HepG2 (cell line): ENCODE results near the gene OR6S1. TPM values are rescaled to one million over a fixed set of nuclear protein-coding genes. Genes with fewer than 3 reads are reported as not detected.
A peak's percentile ranks its signal among the peaks of the same experiment; 100 is the strongest.

Experiments used
- ARNT2 ChIP-seq: sonication (generic); formaldehyde crosslinking; IDR thresholded peaks from 2 replicates; pipeline ENCODE4 v1.8.0; 2022; ENCODE audit warnings: mild to moderate bottlenecking, low read depth, missing genetic modification reagents, moderate library complexity
- ATF1 ChIP-seq: IDR thresholded peaks from 2 replicates; pipeline ENCODE4 v1.6.1; 2016; ENCODE audit warnings: mild to moderate bottlenecking, control low read depth
- ATF3 ChIP-seq: sonication (generic); formaldehyde crosslinking; IDR thresholded peaks from 2 replicates; pipeline ENCODE4 v1.4.0; 2020; ENCODE audit warnings: missing genetic modification reagents
- BORCS8-MEF2B ChIP-seq: sonication (generic); formaldehyde crosslinking; IDR thresholded peaks from 2 replicates; pipeline ENCODE4 v1.8.0; 2022; ENCODE audit warnings: mild to moderate bottlenecking, missing genetic modification reagents
- HDAC1 ChIP-seq: sonication (generic); formaldehyde crosslinking; IDR thresholded peaks from 2 replicates; pipeline ENCODE4 v1.5.1; 2020; ENCODE audit warnings: mild to moderate bottlenecking, missing genetic modification reagents
- HNF1A ChIP-seq, 2 experiments: sonication (generic) in 1 of 2; formaldehyde crosslinking in 1 of 2; IDR thresholded peaks; 2 replicates each; pipeline versions ENCODE4 v1.4.0 to v1.6.1; 2016 to 2020; ENCODE audit warnings: borderline replicate concordance in 1 of 2, low read depth in 1 of 2, mild to moderate bottlenecking in 1 of 2, missing genetic modification reagents in 1 of 2
- KAT7 ChIP-seq: IDR thresholded peaks from 2 replicates; pipeline ENCODE4 v1.6.1; 2018; ENCODE audit warnings: borderline replicate concordance, missing compliant biosample characterization
- KDM5A ChIP-seq: fragments of 200-600 bp; sonication (generic); IDR thresholded peaks from 2 replicates; pipeline ENCODE4 v1.7.0; 2018; ENCODE audit warnings: antibody characterized with exemption, mild to moderate bottlenecking, low read length, borderline replicate concordance
- MIXL1 ChIP-seq: IDR thresholded peaks from 2 replicates; pipeline ENCODE4 v1.6.1; 2016
- MXD4 ChIP-seq: IDR thresholded peaks from 2 replicates; pipeline ENCODE4 v1.6.1; 2016; ENCODE audit warnings: mild to moderate bottlenecking, missing biosample characterization, missing genetic modification reagents
- NCOR1 ChIP-seq: fragments of 200-600 bp; sonication (generic); IDR thresholded peaks from 2 replicates; pipeline ENCODE4 v1.7.0; 2017; ENCODE audit warnings: antibody characterized with exemption, low read length, borderline replicate concordance
- REST ChIP-seq, 2 experiments: IDR thresholded peaks; 2 replicates each; pipeline ENCODE4 v1.6.1; 2011 to 2012; ENCODE audit warnings: low read length in 2 of 2, borderline replicate concordance in 1 of 2, low read depth in 1 of 2, mild to moderate bottlenecking in 1 of 2, moderate library complexity in 1 of 2
- RFX3 ChIP-seq: IDR thresholded peaks from 2 replicates; pipeline ENCODE4 v1.6.1; 2016; ENCODE audit warnings: missing biosample characterization, missing genetic modification reagents
- ZFP37 ChIP-seq: sonication (generic); formaldehyde crosslinking; IDR thresholded peaks from 2 replicates; pipeline ENCODE4 v1.4.0; 2020; ENCODE audit warnings: missing genetic modification reagents, borderline replicate concordance
- ZNF780A ChIP-seq: sonication (generic); formaldehyde crosslinking; IDR thresholded peaks from 2 replicates; pipeline ENCODE4 v1.8.0; 2022; ENCODE audit warnings: mild to moderate bottlenecking, missing genetic modification reagents, moderate library complexity
- ZNF816 ChIP-seq: sonication (generic); formaldehyde crosslinking; IDR thresholded peaks from 2 replicates; pipeline ENCODE4 v1.8.0; 2022; ENCODE audit warnings: missing genetic modification reagents, mild to moderate bottlenecking, borderline replicate concordance
- ZNF879 ChIP-seq: sonication (generic); formaldehyde crosslinking; IDR thresholded peaks from 2 replicates; pipeline ENCODE4 v1.8.1; 2023; ENCODE audit warnings: missing genetic modification reagents
- ZSCAN20 ChIP-seq: sonication (generic); formaldehyde crosslinking; IDR thresholded peaks from 2 replicates; pipeline ENCODE4 v1.4.0; 2020; ENCODE audit warnings: missing genetic modification reagents, mild to moderate bottlenecking, borderline replicate concordance
- polyA plus RNA-seq, 8 experiments: library from polyadenylated mRNA; depleted of rRNA in 3 of 8; stranded (reverse) in 7 of 8; unstranded in 1 of 8; fragments of >200 nt; fragmentation: Illumina TruSeq in 4 of 8; extraction: Trizol in 4 of 8; gene quantifications; 2 replicates each; pipeline versions ENCODE4 v1.2.1 to v1.2.3, GENCODE V29; 2011 to 2016; ENCODE audit warnings: low read depth in 4 of 8, missing spikeins in 1 of 8, mixed read lengths in 1 of 8; ENCODE audit not compliant: insufficient read depth in 1 of 8
- total RNA-seq, 5 experiments: library from RNA; depleted of rRNA; stranded (reverse); fragments of >200 nt; fragmentation: Illumina TruSeq; extraction: Trizol; gene quantifications; 2 replicates each; pipeline ENCODE4 v1.2.3, GENCODE V29; 2016; ENCODE audit warnings: low read depth in 1 of 5
- TF ChIP-seq, protein P1 (sequence below): sonication (generic); formaldehyde crosslinking; IDR thresholded peaks from 2 replicates; pipeline ENCODE4 v1.4.0; 2020; ENCODE audit warnings: missing genetic modification reagents, mild to moderate bottlenecking, borderline replicate concordance

Gene OR6S1
- total and polyA plus RNA-seq, 2 of the 13 experiments (the other 11 are each of a cell fraction or from before 2014, with no cell fraction given): 0.09 TPM; not detected in 1

GRCh38 chr14:20682127-20682434 is 40.6 kb upstream of the OR6S1 start (continued):
- 0 out of 4 replicates have a peak, but pooled peaks of 1 of the 2 experiments have one; percentile 4 for TF ChIP-seq REST (IDR thresholded peaks at IDR 0.05; ENCODE audit: borderline replicate concordance in 1 of 2, low read depth in 1 of 2, low read length in 2 of 2)
- TF ChIP-seq HDAC1 (CRISPR knock-in tag): no peak
- no peak for TF ChIP-seq MIXL1
- TF ChIP-seq ZFP37 (CRISPR knock-in tag): no peak
- TF ChIP-seq HNF1A (IDR thresholded peaks at IDR 0.05; ENCODE audit: low read depth): no peak
- no peak for TF ChIP-seq HNF1A (CRISPR knock-in tag; IDR thresholded peaks at IDR 0.05; ENCODE audit: borderline replicate concordance)
- no peak for TF ChIP-seq KAT7 (CRISPR knock-in tag)
- no peak for TF ChIP-seq ZSCAN20
- no peak for TF ChIP-seq KDM5A
- no peak for TF ChIP-seq ARNT2 (CRISPR knock-in tag)
- 0 out of 2 replicates have a peak, but pooled peaks have one; percentile 23 for TF ChIP-seq MXD4 (CRISPR knock-in tag)
- no peak for TF ChIP-seq ATF1 (CRISPR knock-in tag)
- TF ChIP-seq, protein P1, sequence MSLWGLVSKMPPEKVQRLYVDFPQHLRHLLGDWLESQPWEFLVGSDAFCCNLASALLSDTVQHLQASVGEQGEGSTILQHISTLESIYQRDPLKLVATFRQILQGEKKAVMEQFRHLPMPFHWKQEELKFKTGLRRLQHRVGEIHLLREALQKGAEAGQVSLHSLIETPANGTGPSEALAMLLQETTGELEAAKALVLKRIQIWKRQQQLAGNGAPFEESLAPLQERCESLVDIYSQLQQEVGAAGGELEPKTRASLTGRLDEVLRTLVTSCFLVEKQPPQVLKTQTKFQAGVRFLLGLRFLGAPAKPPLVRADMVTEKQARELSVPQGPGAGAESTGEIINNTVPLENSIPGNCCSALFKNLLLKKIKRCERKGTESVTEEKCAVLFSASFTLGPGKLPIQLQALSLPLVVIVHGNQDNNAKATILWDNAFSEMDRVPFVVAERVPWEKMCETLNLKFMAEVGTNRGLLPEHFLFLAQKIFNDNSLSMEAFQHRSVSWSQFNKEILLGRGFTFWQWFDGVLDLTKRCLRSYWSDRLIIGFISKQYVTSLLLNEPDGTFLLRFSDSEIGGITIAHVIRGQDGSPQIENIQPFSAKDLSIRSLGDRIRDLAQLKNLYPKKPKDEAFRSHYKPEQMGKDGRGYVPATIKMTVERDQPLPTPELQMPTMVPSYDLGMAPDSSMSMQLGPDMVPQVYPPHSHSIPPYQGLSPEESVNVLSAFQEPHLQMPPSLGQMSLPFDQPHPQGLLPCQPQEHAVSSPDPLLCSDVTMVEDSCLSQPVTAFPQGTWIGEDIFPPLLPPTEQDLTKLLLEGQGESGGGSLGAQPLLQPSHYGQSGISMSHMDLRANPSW: no peak
- no peak for TF ChIP-seq ZNF879 (CRISPR knock-in tag)
- 0 out of 2 replicates have a peak, but pooled peaks have one; percentile 20 for TF ChIP-seq BORCS8-MEF2B (CRISPR knock-in tag)
- no peak for TF ChIP-seq ZNF816 (CRISPR knock-in tag)
- no peak for TF ChIP-seq ATF3 (CRISPR knock-in tag)
- TF ChIP-seq RFX3 (CRISPR knock-in tag): no peak
- TF ChIP-seq ZNF780A (CRISPR knock-in tag): no peak
- TF ChIP-seq NCOR1: no peak
